ENCODE results near the gene SLU7. TPM values are rescaled to one million over a fixed set of nuclear protein-coding genes. Genes with fewer than 3 reads are reported as not detected.
A peak's percentile ranks its signal among the peaks of the same experiment; 100 is the strongest.

Gene SLU7
- total RNA-seq, 2 experiments from 2014 or later, result 32.2 to 46.2 TPM

- Histone ChIP-seq H3K9me3 (ENCODE audit: low read length) (no peaks in the 10 kb centered on the region), H3K36me3 (ENCODE audit: insufficient read depth, low read length) (peaks cover 26% of the 10 kb centered on the region), H3K9me2 (ENCODE audit: insufficient read depth, low read length) (no peaks in the 10 kb centered on the region), H3K79me2 (ENCODE audit: insufficient read depth, low read depth, low read length) (peaks cover 8% of the 10 kb centered on the region; the same call in 1 of the 2 replicates), H3K4me1 (ENCODE audit: insufficient read depth, low read length, poor library complexity, severe bottlenecking) (peaks cover 9% of the 10 kb centered on the region), H3K27ac (ENCODE audit: low read depth, low read length, poor library complexity, severe bottlenecking) (no peak overlapping the region), H2AFZ (ENCODE audit: low read length) (no peak overlapping the region), H4K20me1 (ENCODE audit: insufficient read depth, low read length) (no peaks in the 10 kb centered on the region), H3K4me3 (ENCODE audit: low read depth, low read length, poor library complexity, severe bottlenecking) (peak overlapping the region; percentile 90), H3K4me2 (ENCODE audit: low read length) (peak overlapping the region; percentile 86)
- TF ChIP-seq EZH2phosphoT487 (IDR thresholded peaks at IDR 0.05; ENCODE audit: borderline replicate concordance, low read depth, low read length) (no peak), CTCF (conservative IDR thresholded peaks at IDR 0.05; ENCODE audit: low read length) (no peak)
- POLR2A ChIA-PET, result interaction anchor here (0.7 to 1.0 kb wide), 3 partner anchors 13 to 32 kb away, joined by 3 to 5 read pairs (median 5); no protein-coding TSS in a partner anchor
- BruUV-seq (replicated peaks), result no TSS peak
- CTCF ChIA-PET (ENCODE audit: unreplicated experiment), result interaction anchor here (0.8 kb wide), 1 partner anchor 9 kb away, joined by 4 read pairs; no protein-coding TSS in a partner anchor
- DNase-seq (ENCODE audit: low spot score), result no peak
- intact Hi-C loops (cut with micrococcal nuclease; ENCODE audit: unreplicated experiment), result loop anchor here (2.0 kb wide), 1 partner anchor 20 kb away; the partner anchor contains the start of gene SLU7
Measured at GRCh38 chr5:160398806-160399205, 20.1 kb downstream of the SLU7 start.

- peaks cover 16% of the 10 kb centered on the region for H3K36me3 ChIP-seq (ENCODE audit: insufficient read depth, low read length)
- intact Hi-C loops (cut with micrococcal nuclease; ENCODE audit: unreplicated experiment), result no loop called here
- BruUV-seq (replicated peaks), result no TSS peak
- no peaks in the 10 kb centered on the region for H4K20me1 ChIP-seq (ENCODE audit: insufficient read depth, low read length)
- no peaks in the 10 kb centered on the region for H3K9me2 ChIP-seq (ENCODE audit: insufficient read depth, low read length)
- H3K4me3 ChIP-seq (ENCODE audit: low read depth, low read length, poor library complexity, severe bottlenecking), result no peak overlapping the region
- H3K4me1 ChIP-seq (ENCODE audit: insufficient read depth, low read length, poor library complexity, severe bottlenecking), result peaks cover 9% of the 10 kb centered on the region
- H3K4me2 ChIP-seq (ENCODE audit: low read length), result 0 out of 2 replicates have a peak overlapping the region, but pooled peaks have one; percentile 18
- H3K27ac ChIP-seq (ENCODE audit: low read depth, low read length, poor library complexity, severe bottlenecking), result no peak overlapping the region
- DNase-seq (ENCODE audit: low spot score), result no peak
- H3K79me2 ChIP-seq (ENCODE audit: insufficient read depth, low read depth, low read length), result peaks cover 8% of the 10 kb centered on the region; the same call in 1 of the 2 replicates
- no peaks in the 10 kb centered on the region for H3K9me3 ChIP-seq (ENCODE audit: low read length)
- ChIA-PET POLR2A (interaction anchor here (1.1 to 1.5 kb wide), 2 partner anchors 21 to 321 kb away, joined by 3 to 7 read pairs; partner anchors contain the start of gene SLU7), CTCF (ENCODE audit: unreplicated experiment) (no interaction called here)
- no peak for TF ChIP-seq CTCF (conservative IDR thresholded peaks at IDR 0.05; ENCODE audit: low read length)
- no peak for TF ChIP-seq EZH2phosphoT487 (IDR thresholded peaks at IDR 0.05; ENCODE audit: borderline replicate concordance, low read depth, low read length)
- no peak overlapping the region for H2AFZ ChIP-seq (ENCODE audit: low read length)
Measured at GRCh38 chr5:160397492-160397891, 21.4 kb downstream of the SLU7 start.

- Histone ChIP-seq H3K4me2 (ENCODE audit: low read length) (no peak overlapping the region), H3K36me3 (ENCODE audit: insufficient read depth, low read length) (no peaks in the 10 kb centered on the region), H4K20me1 (ENCODE audit: insufficient read depth, low read length) (no peaks in the 10 kb centered on the region), H3K4me3 (ENCODE audit: low read depth, low read length, poor library complexity, severe bottlenecking) (no peak overlapping the region), H2AFZ (ENCODE audit: low read length) (no peak overlapping the region), H3K27ac (ENCODE audit: low read depth, low read length, poor library complexity, severe bottlenecking) (no peak overlapping the region), H3K4me1 (ENCODE audit: insufficient read depth, low read length, poor library complexity, severe bottlenecking) (peaks cover 6% of the 10 kb centered on the region), H3K79me2 (ENCODE audit: insufficient read depth, low read depth, low read length) (peaks cover 8% of the 10 kb centered on the region; the same call in 1 of the 2 replicates), H3K9me2 (ENCODE audit: insufficient read depth, low read length) (no peaks in the 10 kb centered on the region), H3K9me3 (ENCODE audit: low read length) (no peaks in the 10 kb centered on the region)
- no peak for DNase-seq (ENCODE audit: low spot score)
- POLR2A ChIA-PET, result interaction anchor here (1.0 kb wide), 1 partner anchor 15 kb away, joined by 3 read pairs; no protein-coding TSS in a partner anchor
- no TSS peak for BruUV-seq (replicated peaks)
- TF ChIP-seq CTCF (conservative IDR thresholded peaks at IDR 0.05; ENCODE audit: low read length), result no peak
- no peak for TF ChIP-seq EZH2phosphoT487 (IDR thresholded peaks at IDR 0.05; ENCODE audit: borderline replicate concordance, low read depth, low read length)
- intact Hi-C loops (cut with micrococcal nuclease; ENCODE audit: unreplicated experiment), result no loop called here
- CTCF ChIA-PET (ENCODE audit: unreplicated experiment), result no interaction called here
Measured at GRCh38 chr5:160395111-160395510, 23.8 kb downstream of the SLU7 start.

Measured in OCI-LY7 (cell line).